HG03520 (cell line): ENCODE measurements around the gene MYO7A.

Experiments
- ATAC-seq: cut with Tn5 transposase; IDR thresholded peaks from one replicate; pipeline ENCODE4 v1.9.1; 2021; ENCODE audit warnings: mild to moderate bottlenecking, moderate library complexity; ENCODE audit not compliant: unreplicated experiment

The MYO7A gene

DNA sequence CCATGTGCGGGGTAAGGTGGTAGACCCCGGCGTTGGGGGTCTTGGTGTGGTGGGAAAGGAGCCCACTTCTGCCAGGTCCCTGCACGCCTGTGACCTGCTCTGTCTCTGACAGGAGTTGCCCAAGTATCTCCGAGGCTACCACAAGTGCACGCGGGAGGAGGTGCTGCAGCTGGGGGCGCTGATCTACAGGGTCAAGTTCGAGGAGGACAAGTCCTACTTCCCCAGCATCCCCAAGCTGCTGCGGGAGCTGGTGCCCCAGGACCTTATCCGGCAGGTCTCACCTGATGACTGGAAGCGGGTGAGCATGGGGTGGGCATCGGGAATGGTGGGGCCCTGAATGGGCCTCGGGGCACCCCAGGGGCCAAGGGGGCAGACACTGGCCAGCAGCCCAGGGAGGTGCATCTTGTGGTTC is 83.0 kb downstream of the MYO7A start:
- ATAC-seq, result no peak

DNA sequence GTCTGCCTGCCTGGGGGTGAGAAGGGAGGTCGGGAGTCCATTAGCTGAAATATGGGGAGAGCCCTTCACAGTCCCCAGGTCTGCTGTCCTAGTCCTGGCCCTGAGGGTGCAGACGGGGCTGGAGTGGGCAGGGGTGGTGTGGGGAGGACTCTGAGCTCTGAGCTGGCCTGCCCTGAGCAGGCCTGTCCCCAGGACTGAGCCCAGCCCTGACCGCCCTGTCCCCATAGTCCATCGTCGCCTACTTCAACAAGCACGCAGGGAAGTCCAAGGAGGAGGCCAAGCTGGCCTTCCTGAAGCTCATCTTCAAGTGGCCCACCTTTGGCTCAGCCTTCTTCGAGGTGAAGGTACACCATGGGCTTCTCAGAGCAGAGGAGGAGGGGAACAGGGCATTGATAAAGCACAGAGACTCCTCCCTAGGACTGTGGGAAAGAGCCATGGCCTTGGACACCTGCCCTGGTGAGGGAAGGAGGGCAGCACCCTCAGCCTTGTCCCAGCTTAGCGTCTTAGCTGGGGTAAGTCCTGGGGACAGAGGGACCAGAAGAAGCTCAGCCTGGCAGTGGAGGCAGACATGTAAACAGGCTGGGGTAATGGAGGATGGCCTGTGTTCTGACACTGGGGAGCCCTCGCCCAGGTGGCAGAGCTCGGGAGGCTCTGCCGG is 83.7 kb downstream of the MYO7A start:
- ATAC-seq, result no peak

DNA sequence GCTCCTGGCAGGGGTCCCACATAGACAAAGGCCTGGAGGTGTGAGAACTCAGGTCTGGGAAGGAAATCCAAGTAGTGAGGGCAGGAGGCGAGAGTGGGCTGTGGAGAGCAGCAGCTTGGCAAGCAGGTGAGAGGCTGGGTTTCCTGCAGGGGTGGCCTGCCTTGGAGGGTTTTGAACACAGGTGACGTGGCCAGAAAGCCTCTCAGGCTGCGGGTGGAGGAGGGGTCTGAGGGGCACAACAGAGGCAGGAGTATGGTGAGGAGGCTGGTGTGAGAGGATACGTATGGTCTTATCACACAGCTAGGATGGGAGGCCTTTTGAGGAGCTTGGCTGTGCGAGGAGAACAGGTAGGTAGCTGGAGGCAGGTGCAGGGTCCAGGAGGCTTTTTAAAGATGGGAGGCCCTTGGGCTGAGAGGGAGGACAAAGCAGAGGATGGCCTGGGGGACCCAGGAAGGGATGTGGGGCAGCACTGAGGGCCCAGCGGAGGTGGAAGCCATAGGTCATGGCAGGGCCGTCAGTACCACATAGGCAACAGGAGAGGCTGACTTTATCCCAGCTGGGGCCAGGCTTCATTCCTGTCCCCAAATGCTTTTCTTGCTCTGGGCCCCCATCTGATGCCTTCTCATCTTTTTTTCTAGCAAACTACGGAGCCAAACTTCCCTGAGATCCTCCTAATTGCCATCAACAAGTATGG is 84.4 kb downstream of the MYO7A start:
- ATAC-seq, result no peak

DNA sequence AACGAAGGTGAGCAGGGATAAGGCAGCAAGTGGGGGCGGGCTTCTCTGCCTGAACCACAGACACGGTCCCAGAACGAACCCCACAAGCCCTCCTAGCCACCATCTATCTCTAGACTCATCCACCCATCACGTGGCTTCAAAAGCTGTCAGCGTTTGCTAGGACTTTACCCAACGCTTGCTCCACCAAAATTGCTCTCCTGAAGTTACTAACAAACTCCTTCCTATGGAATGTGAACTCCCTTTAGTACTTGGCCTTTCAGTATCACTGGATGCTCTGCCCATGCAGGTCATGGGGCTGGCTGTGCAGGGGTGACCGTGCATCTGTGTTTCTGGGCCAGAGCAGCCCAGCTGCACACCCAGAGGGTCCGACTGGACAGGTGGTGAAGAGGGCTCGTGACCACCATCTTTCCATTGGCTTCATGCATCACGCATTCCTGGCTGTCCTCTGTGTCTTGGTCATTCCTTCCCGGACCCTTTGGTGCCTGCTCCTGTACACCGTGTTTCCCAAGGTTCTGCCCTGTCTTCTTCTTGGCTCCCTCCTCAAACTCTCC is 85.1 kb downstream of the MYO7A start:
- no peak for ATAC-seq

DNA sequence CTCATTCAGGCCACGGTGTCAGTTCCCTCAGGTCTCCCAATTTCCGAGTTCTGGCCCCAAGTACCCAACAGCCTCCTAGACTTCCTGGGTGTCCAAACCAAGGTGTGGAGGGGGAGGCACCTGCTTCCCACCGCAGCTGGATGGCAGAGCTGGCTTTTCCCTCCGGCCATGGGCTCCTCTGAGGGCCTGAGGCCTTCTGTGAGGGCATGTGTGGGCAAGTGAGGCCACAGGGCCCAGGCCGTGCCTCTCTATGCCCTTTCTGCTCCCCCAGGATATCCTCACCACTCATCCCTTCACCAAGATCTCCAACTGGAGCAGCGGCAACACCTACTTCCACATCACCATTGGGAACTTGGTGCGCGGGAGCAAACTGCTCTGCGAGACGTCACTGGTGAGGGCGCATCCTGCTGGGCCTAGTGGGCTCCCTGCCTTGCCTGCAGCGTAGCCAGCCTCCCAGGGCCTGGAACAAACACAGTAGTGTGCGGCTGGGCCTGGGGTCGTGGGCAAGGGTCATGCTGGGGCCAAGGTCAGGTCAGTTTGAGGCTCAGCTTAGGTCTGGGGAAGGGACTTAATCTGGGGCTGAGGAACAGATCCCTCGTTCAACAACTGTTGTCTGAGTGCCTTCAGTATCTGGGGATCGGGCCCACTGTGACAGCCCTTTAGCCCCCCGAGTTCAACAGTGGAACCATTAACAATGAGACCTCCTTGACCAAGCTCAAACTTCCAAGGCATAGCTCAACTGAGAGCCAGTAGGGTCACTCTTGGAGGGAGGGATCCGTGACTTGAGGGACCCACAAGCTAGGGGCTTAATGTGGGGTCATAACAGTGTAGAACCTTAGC is 85.8 kb downstream of the MYO7A start:
- ATAC-seq, result no peak

DNA sequence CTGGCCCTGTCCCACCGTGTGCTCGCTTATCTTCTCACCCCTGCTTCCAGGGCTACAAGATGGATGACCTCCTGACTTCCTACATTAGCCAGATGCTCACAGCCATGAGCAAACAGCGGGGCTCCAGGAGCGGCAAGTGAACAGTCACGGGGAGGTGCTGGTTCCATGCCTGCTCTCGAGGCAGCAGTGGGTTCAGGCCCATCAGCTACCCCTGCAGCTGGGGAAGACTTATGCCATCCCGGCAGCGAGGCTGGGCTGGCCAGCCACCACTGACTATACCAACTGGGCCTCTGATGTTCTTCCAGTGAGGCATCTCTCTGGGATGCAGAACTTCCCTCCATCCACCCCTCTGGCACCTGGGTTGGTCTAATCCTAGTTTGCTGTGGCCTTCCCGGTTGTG is 86.5 kb downstream of the MYO7A start:
- ATAC-seq, result no peak

DNA sequence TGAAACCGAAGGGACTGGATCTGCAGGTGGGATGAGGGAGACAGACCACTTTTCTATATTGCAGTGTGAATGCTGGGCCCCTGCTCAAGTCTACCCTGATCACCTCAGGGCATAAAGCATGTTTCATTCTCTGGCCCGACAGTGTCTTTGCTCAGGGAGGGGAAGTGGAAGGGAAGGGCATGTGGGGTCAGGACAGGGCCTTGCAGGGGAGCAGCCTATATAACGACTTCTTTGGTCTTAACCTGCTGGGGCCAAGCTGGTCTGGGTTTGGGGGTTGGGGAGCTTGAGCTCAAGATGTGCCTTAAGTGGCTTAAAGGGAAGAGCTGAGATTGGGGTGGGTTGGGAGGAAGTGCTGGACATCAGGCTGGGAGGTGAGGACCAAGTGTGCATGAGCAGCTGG is 87.1 kb downstream of the MYO7A start:
- no peak for ATAC-seq

DNA sequence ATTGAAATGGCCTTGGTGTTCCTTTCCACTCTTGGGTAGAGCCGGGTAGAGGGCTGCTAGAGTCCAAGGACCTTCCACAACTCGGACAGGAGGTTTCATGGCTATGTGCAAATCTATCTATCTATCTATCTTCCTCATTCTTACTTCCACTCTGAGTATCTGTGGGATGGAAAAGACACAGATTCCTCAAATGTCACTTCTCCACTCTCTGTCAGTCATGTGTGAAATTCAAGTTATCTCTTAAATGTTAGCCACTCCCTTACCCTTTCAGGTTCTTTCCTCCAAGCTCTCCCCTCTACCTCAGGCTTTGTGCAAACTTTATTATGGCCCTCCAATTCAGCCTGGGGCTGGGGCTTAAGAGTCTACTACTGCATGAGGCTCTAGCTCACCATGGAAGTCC is 89.1 kb downstream of the MYO7A start:
- no peak for ATAC-seq

DNA sequence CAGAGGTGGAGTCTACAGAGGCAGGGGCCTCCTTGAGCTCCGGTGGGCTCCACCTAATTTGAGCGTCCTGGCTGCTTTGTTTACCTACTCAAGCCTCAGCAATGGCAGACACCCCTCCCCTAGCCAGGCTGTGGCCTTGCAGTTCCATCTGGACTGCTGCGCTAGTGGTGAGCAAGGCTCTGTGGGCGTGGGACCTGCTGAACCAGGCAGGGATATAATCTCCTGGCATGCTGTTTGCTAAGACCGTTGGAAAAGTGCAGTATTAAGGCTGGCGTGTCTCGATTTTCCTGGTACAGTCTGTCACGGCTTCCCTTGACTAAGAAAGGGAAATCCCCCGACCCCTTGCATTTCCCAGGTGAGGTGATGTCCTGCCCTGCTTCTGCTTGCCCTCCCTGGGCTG is 95.8 kb downstream of the MYO7A start:
- no peak for ATAC-seq

DNA sequence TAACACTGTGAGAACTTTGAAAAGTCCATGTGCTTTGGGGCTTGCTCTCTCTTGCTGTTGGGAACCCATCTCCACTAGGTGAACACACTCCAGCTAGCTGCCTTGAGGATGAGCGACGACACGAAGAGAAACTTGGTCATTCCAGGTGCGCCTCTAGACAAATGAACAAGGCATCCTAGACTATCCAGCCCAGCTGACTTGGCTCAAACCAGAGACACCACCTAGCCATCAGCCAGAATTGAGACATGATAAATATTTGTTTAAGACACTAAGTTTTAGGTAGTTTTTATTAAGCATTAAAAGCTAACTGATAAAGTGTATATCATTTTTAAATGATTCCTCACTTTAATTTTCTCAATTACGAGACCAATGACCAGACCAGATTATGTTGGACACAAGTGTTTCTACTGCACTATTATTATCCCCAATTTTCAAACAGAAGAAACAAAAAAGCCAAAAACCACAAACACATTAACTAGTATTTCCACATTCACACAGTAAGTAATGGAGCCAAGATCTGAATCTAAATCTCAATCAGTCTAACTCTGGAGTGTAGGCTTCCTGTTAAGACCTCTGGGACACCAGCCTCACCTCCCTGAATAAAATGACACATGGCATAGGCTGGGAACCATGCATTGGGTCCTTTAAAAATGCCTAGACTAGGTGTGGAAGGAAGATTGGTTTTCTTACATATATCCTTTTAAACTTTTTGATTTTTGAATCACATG is 103.0 kb downstream of the MYO7A start:
- ATAC-seq, result no peak

DNA sequence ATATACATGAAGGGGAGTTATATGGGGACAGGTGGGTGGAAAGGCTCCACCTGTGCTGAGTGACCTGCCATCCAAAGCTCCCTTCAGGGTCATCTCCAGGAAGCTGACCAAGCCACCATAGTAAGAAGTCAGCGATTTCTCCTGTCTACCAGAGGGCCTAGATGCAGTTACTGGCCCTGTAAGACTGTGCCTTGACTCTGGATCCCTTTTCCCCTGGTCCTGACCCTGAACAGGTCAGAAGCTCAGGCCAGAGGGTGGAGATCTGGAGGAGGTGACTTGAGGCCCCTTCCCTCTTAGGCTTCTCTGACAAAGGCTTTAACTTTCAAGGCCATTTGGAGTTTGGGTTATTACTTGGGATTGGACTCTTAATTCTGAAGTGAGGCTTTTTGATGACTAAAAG is 103.8 kb downstream of the MYO7A start:
- ATAC-seq, result no peak

DNA sequence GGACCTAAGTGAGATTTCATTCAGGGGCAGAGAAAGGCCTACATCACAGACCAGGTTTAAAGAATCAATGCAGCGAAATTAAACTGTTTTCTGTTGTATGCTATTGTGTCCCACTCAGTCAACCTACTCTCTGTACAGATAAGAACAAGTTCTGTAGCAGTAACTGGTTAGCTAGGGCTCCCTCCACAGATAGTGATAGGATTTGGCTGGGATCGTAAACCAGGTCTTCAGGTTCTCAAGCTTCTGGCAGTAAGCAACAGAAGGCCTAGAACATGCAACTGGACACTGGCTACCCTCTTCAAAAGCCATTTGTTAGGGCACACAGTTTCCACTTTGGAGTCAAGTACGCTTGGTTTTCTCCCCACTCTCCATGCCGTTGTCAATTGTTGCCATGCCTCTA is 104.2 kb downstream of the MYO7A start:
- no peak for ATAC-seq

DNA sequence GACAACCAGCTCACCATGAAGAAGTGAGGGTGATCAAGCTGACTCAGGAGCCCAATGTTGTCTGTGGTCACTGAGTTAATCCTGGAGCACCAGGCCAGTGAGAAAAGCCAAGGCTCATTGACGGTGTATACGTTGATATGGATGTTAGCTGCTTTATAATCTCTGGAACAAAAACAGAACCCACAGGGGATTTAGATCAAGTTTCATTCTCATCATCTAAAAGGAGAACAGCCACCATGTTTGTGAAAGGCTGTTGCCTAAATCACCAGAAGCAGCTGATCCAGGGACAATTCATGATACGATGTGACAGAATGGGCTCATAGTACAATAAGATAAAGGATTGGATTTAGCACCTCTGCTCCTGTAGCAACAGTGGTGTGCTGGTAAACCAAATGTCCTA is 105.0 kb downstream of the MYO7A start:
- ATAC-seq, result no peak

DNA sequence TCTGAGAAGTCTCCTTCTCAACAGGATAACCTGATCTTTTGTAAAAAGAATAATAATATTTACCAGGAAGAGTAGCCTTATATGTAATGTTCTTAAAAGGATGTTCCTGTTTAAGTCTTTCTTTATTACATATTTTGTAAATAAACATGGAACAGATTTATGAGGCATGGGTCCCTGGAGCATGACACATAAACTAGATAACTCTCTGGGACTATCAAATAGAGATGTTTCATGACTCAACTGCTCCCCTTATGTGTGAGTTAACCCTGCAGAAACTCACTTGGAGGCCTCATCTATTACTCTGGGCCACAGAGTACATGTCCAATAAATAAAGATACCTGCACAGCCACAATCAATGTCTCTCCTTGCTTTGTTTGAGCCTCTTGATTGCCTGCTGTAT is 108.9 kb downstream of the MYO7A start:
- no peak for ATAC-seq

DNA sequence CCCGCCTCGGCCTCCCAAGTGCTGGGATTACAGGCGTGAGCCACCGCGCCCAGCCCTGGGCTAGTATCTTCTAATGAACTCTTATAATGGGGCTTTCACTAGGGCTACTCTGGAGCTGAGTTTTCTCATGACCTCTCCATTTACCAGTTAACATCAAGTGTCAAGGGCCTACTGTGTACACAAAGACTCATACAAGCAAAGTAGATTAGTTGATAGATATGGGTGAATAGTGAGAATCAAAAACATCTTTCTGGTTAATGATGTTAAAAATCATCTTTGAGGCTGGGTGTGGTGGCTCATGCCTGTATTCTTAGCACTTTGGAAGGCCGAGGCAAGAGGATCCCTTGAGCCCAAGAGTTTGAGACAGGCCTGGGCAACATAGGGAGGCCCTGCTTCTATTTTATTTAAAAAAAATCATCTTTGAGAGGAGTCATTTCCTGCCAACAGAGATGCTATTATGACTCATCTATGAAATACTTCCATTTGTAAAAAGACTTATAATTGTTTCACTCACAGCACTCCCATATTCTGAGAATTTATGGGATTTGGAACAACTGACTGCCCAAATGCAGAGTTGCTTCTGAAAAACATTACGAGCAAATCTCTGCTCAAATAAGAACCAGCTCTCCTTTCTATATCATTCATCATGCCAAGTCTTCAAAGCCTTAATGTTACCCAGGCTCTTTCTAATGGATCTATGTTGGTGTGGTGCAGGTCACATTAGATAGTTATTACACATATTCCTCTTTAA is 116.4 kb downstream of the MYO7A start:
- ATAC-seq, result no peak

DNA sequence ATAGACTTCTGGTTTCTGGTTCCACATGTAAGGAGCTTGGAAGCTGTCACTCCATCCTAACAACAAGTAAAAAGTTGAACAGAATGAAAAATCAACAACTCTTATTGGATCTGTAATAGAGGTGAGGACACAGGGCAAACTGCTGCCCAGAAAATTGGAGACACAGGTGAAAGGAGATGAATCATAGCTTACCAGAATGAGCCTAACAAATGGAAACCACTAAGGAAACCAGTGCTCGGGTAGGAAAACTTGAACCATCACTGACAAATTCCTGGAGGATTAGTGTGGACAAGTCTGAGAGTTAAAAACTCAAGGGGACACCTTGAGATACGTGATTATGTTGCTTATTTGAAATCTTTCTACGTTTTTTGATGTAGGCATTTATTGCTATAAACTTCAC is 121.4 kb downstream of the MYO7A start:
- ATAC-seq, result no peak

DNA sequence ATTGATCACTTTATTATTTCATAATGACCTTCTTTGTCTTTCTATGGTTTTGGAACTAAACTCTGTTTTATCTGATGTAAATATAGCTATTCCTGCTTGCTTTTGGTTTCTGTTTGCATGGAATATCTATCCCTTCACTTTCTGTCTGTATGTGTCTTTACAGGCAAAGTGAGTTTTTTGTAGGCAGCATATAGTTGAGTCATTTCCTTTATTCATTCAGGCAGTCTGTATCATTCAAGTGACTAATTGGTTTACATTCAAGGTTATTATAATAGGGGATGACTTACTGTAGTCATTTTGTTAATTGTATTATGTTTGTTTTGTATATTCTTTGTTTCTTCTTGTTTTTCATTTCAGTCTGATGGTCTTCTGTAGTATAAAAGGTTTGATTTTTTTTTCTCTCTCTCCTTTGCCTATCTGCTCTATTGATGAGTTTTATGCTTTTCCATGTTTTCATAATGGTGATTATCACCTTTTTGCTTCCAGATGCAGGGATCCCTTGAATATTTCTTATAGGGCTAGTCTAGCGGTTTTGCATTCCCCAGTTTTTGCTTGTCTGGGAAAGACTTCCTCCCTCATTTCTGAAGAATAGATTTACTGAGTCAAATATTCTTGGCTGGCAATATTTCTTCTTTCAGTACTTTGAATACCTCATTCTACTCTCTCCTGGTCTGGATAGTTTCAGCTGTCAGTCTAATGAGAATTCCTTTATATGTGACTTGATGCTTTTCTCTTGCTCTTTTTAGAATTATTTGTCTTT is 123.0 kb downstream of the MYO7A start:
- no peak for ATAC-seq

DNA sequence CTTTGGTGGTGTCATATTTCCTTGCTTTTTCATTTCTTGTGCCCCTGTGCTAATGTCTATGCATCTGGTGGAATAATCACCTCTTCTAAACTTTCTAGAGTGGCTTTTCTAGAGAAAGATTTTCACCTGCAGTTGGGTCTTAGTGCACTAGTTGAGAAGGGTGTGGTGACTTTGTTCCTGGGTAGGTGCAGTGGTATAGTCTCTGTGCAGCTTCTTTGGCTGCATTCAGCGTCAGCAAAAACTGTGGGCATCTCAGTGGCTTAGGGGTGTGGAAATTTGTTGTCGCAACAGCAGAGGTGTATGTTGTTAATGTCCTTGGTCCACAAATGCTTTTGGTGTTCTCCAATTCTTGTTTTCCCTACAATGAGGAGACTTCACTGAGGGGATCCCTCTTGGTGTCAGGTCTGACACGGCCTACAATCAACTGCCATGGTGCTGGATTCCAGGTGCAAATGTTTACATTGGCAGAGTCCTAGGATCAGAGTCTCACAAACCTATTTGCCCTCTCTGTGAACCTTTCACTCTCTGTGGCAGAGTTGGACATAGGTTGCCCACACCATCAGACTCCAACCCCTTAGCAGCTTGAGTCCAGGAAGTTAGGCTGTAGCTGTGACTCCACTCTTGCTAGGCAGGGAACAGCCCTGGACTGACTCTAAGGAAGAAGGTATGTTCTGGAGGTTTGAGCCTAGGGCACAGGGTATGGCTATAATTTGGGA is 124.7 kb downstream of the MYO7A start:
- ATAC-seq, result no peak

DNA sequence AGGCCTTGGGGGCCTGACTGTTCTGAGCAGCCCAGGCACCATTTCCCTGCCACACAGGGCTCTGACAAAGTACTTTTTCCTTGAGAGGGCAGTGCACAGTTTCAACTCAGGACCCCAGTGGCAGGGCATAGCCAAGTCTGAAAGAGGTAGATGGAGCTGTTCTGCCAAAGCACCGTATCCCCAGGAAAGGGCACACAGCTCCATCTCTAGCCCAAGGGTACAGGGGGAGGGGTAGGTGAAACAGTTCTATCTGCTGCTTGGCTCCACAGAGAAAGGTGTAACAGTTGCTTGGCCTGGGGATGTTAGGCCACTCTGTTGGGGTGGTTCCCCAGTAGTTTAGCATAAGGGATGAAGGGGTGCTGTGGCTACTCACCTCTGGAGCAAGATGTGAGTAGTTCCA is 125.6 kb downstream of the MYO7A start:
- no peak for ATAC-seq
